A673 (cell line): ENCODE measurements around the gene OS9. TPM values are rescaled to one million over a fixed set of nuclear protein-coding genes. Genes with fewer than 3 reads are reported as not detected.
A peak's percentile ranks its signal among the peaks of the same experiment; 100 is the strongest.

ENCODE experiments used
- BruUV-seq: library from RNA; stranded (reverse); fragments of 400-500 nt; replicated peaks from 2 replicates; lab custom pipeline; 2021; lab: Mats Ljungman, UMichigan
- CTCF ChIA-PET: fragments of 300-600 bp; sonication (Branson Sonifier 250); formaldehyde crosslinking; loops from one replicate; lab custom pipeline; 2022; ENCODE audit warnings: antibody characterized with exemption; lab: Charles Lee
- POLR2A ChIA-PET: fragments of 300-600 bp; sonication (Branson Sonifier 250); formaldehyde crosslinking; loops from one replicate; lab custom pipeline; 2022; ENCODE audit warnings: antibody characterized with exemption; ENCODE audit not compliant: low non-redundant PET; lab: Charles Lee
- DNase-seq: peaks from one replicate; pipeline ENCODE4 v3.0.0-alpha.2; 2015; ENCODE audit warnings: low spot score
- H3K27ac ChIP-seq: fragments of 200-600 bp; sonication (generic); 2 replicates; pipeline ENCODE4 v1.5.1; 2016; ENCODE audit warnings: mixed run types, low read depth, mild to moderate bottlenecking, mixed read lengths, antibody characterized with exemption, low read length; ENCODE audit not compliant: poor library complexity, severe bottlenecking
- H3K27me3 ChIP-seq: fragments of 200-600 bp; sonication (generic); replicated peaks from 2 replicates; pipeline ENCODE4 v1.6.1; 2017; ENCODE audit warnings: mixed run types, low read depth, mild to moderate bottlenecking, mixed read lengths, antibody characterized with exemption, low read length; ENCODE audit not compliant: insufficient read depth, poor library complexity
- H3K36me3 ChIP-seq: fragments of 200-600 bp; sonication (generic); 2 replicates; pipeline ENCODE4 v1.6.1; 2016; ENCODE audit warnings: mixed run types, mild to moderate bottlenecking, mixed read lengths, antibody characterized with exemption, low read length; ENCODE audit not compliant: insufficient read depth, poor library complexity, severe bottlenecking
- H3K4me1 ChIP-seq: fragments of 200-600 bp; sonication (generic); 2 replicates; pipeline ENCODE4 v1.6.1; 2017; ENCODE audit warnings: mixed run types, mild to moderate bottlenecking, mixed read lengths, antibody characterized with exemption, low read length; ENCODE audit not compliant: insufficient read depth, poor library complexity, severe bottlenecking
- H3K4me3 ChIP-seq: fragments of 200-600 bp; sonication (generic); 2 replicates; pipeline ENCODE4 v1.5.1; 2016; ENCODE audit warnings: low read depth, mixed run types, mild to moderate bottlenecking, mixed read lengths, low read length; ENCODE audit not compliant: poor library complexity, severe bottlenecking
- H3K9me3 ChIP-seq: fragments of 200-600 bp; sonication (generic); 2 replicates; pipeline ENCODE4 v1.6.1; 2016; ENCODE audit warnings: mixed run types, low read depth, mild to moderate bottlenecking, mixed read lengths, antibody characterized with exemption, low read length; ENCODE audit not compliant: poor library complexity, severe bottlenecking
- EZH2 ChIP-seq: fragments of 200-600 bp; sonication (generic); IDR thresholded peaks from 2 replicates; pipeline ENCODE4 v1.6.1; 2017; ENCODE audit warnings: borderline replicate concordance, low read depth, mild to moderate bottlenecking, mixed read lengths, antibody characterized with exemption, low read length; ENCODE audit not compliant: poor library complexity, severe bottlenecking
- intact Hi-C: fragments of 100-400 bp; cut with micrococcal nuclease; formaldehyde crosslinking; loops from one replicate; pipeline ENCODE4 v1.10.0; 2022; ENCODE audit not compliant: unreplicated experiment
- total RNA-seq: library from RNA; stranded (reverse); gene quantifications from 2 replicates; pipeline ENCODE4 v1.2.3, GENCODE V29; 2021
- TF ChIP-seq, protein P1 (sequence below): fragments of 300-800, 200-600 bp; sonication (generic); conservative IDR thresholded peaks from 2 replicates; pipeline ENCODE4 v1.5.1; 2017; ENCODE audit warnings: low read depth, mild to moderate bottlenecking, antibody characterized with exemption, low read length, moderate library complexity, mixed read lengths

OS9 gene
- total RNA-seq, 1 experiment from 2014 or later, result 142 TPM

DNA sequence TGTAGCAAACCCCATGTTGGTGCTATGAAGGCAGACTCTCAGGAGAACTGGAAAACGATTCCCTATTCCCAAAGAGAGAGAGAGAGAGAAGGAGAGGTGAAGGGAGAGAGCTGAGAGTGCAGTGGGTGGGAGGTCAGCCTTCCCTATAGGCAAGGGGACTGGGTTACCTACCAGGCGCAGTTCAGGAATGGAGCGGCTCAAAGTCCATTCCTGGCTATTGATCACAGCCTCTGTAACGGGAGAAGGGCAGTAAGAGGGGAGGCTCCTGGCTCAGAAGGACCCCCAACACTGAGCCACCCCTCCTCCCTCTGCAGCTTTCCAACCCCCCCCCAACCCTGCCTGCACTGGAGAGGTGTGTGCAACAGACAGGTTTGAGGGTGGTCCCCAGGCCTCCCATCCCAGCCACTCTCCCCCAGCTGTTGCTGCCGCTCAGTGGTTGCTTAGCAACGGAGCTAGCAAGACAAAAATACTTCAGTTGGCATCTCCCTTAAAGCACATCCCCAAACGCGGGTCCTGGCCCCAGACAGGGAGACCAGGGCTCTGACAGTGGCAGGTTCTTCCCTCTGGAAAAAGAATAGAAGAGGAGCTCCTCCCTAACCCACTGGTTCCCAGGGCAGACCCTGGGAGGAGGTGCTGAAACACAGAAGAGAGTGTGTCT, 41.4 kb downstream of the OS9 start:
- ChIA-PET POLR2A (no interaction called here), CTCF (interaction anchor here (1.0 to 2.3 kb wide), 2 partner anchors 9 to 152 kb away, joined by 3 to 17 read pairs; no protein-coding TSS in a partner anchor)
- H3K36me3 ChIP-seq, result no peaks in the 10 kb centered on the region
- DNase-seq, result no peak
- no peak overlapping the region for H3K4me3 ChIP-seq
- H3K27ac ChIP-seq, result no peak overlapping the region
- intact Hi-C loops, result no loop called here
- peaks cover 30% of the 10 kb centered on the region for H3K4me1 ChIP-seq
- no peak for TF ChIP-seq EZH2
- TF ChIP-seq, protein P1, sequence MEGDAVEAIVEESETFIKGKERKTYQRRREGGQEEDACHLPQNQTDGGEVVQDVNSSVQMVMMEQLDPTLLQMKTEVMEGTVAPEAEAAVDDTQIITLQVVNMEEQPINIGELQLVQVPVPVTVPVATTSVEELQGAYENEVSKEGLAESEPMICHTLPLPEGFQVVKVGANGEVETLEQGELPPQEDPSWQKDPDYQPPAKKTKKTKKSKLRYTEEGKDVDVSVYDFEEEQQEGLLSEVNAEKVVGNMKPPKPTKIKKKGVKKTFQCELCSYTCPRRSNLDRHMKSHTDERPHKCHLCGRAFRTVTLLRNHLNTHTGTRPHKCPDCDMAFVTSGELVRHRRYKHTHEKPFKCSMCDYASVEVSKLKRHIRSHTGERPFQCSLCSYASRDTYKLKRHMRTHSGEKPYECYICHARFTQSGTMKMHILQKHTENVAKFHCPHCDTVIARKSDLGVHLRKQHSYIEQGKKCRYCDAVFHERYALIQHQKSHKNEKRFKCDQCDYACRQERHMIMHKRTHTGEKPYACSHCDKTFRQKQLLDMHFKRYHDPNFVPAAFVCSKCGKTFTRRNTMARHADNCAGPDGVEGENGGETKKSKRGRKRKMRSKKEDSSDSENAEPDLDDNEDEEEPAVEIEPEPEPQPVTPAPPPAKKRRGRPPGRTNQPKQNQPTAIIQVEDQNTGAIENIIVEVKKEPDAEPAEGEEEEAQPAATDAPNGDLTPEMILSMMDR, result no peak
- peaks cover 18% of the 10 kb centered on the region for H3K27me3 ChIP-seq
- BruUV-seq, result no TSS peak
- no peaks in the 10 kb centered on the region for H3K9me3 ChIP-seq

DNA sequence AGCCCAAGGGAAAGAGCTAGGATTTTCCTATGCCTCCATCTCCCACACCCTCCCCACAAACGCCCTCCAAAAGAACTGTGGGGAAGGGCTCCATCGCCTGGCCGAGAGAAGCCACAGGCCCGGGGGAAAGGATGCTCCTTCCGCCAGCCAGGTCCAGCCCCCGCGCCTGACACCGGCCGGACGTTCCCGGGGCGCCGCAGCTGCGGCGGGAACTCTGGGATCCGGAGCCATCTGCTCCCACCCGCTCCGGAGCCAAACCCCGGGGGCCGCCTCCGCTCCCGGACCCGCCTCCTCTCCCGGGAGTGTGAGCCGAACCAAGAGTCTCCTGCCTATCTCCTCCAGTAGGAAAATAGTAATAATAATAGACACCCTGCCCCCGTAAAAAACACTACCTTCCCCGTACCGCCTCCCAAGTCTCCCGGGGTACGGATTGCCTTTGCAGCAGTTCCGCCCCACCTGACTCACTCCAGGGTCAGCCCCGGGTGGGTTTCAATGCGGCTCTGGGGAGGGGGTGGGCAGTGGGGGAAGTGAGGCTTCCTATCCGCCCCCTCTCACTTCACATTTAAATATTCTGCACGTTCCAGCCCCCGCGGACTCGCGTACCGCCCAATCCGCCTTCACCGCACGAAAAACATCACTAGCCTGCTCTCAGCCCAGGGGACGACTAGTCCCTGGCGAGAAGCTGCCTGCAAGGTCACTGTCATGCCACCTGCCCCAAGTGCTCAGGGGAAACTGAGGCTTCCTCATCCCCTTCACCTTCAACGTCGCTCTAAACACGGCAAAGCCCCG, 42.2 kb downstream of the OS9 start:
- Histone ChIP-seq H3K9me3 (no peaks in the 10 kb centered on the region), H3K27ac (no peak overlapping the region), H3K27me3 (peaks cover 18% of the 10 kb centered on the region), H3K36me3 (no peaks in the 10 kb centered on the region), H3K4me3 (peak overlapping the region; percentile 62), H3K4me1 (peaks cover 31% of the 10 kb centered on the region)
- no TSS peak for BruUV-seq
- CTCF ChIA-PET, result interaction anchor here (0.6 to 2.3 kb wide), 5 partner anchors 9 to 471 kb away, joined by 3 to 17 read pairs (median 3); no protein-coding TSS in a partner anchor
- POLR2A ChIA-PET, result no interaction called here
- TF ChIP-seq, protein P1, result peak; percentile 44
- TF ChIP-seq EZH2, result no peak
- intact Hi-C loops, result no loop called here
- DNase-seq, result no peak

DNA sequence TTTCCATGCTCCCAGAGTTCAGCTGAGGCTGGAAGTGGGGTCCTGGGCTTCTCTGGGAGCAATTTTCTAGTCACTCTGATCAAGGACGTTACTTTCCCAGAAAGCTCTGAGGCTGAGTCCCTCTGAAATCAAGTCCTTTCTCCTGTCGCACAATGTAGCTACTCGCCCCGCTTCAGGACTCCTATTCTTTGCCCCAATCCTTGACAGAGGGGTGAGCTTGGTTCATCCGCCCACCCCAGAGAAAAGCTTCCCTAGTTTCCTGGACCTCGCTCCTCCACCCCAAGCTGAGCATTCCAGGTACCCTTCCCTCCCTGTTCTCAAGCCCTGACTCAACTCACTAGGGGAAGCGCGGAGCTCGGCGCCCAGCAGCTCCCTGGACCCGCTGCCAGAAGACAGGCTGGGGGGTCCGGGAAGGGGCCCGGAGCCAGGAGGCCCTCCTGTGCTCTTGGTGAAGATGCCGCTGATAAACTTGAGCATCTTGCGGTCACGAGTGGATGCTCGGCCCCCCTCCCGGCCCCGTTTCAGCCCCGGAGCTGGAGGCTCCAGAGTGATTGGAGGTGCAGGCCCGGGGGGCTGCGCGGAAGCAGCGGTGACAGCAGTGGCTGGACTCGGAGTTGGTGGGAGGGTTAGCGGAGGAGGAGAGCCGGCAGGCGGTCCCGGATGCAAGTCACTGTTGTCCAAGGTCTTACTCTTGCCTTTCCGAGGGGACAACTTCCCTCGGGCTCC, 43.0 kb downstream of the OS9 start:
- no peak for DNase-seq
- TF ChIP-seq, protein P1, result no peak
- no peak for TF ChIP-seq EZH2
- Histone ChIP-seq H3K4me3 (peak overlapping the region; percentile 62), H3K27ac (no peak overlapping the region), H3K9me3 (no peaks in the 10 kb centered on the region), H3K36me3 (no peaks in the 10 kb centered on the region), H3K27me3 (peaks cover 18% of the 10 kb centered on the region), H3K4me1 (peaks cover 31% of the 10 kb centered on the region)
- BruUV-seq, result no TSS peak
- POLR2A ChIA-PET, result no interaction called here
- CTCF ChIA-PET, result interaction anchor here (0.6 to 2.3 kb wide), 4 partner anchors 10 to 472 kb away, joined by 3 to 17 read pairs (median 4); no protein-coding TSS in a partner anchor
- intact Hi-C loops, result no loop called here
